Mesothelial cell of epicardium (in vitro differentiated cells): ENCODE measurements around the gene NFATC2. TPM values are rescaled to one million over a fixed set of nuclear protein-coding genes. Genes with fewer than 3 reads are reported as not detected.

Experiments used
- DNase-seq, 2 experiments: peaks; one replicate each; pipeline ENCODE4 v3.0.0; 2021; ENCODE audit warnings: low spot score in 2 of 2; ENCODE audit not compliant: unreplicated experiment in 2 of 2
- H3K27ac Mint-ChIP-seq: 2 replicates; pipeline ENCODE4 v1.8.0; 2021; ENCODE audit warnings: mixed read lengths
- H3K27me3 Mint-ChIP-seq: 2 replicates; pipeline ENCODE4 v1.8.0; 2021; ENCODE audit warnings: low read depth, mixed read lengths
- H3K36me3 Mint-ChIP-seq: 2 replicates; pipeline ENCODE4 v1.8.0; 2021; ENCODE audit warnings: mixed read lengths
- H3K4me1 Mint-ChIP-seq: 2 replicates; pipeline ENCODE4 v1.8.0; 2021; ENCODE audit warnings: mixed read lengths
- H3K4me3 Mint-ChIP-seq: 2 replicates; pipeline ENCODE4 v1.8.0; 2021; ENCODE audit warnings: mild to moderate bottlenecking, moderate library complexity, mixed read lengths
- H3K9me3 Mint-ChIP-seq: 2 replicates; pipeline ENCODE4 v1.8.0; 2021; ENCODE audit warnings: mixed read lengths
- total RNA-seq: library from RNA; stranded (reverse); gene quantifications from 3 replicates; pipeline ENCODE4 v1.2.1, GENCODE V29; 2021
- TF ChIP-seq, protein P1 (sequence below): fragments of 200-600 bp; sonication (generic); IDR thresholded peaks from one replicate; pipeline ENCODE4 v1.5.0; 2021; ENCODE audit warnings: antibody characterized with exemption; ENCODE audit not compliant: unreplicated experiment

Gene NFATC2
- total RNA-seq, 1 donor from 2014 or later, result 14.0 TPM

DNA sequence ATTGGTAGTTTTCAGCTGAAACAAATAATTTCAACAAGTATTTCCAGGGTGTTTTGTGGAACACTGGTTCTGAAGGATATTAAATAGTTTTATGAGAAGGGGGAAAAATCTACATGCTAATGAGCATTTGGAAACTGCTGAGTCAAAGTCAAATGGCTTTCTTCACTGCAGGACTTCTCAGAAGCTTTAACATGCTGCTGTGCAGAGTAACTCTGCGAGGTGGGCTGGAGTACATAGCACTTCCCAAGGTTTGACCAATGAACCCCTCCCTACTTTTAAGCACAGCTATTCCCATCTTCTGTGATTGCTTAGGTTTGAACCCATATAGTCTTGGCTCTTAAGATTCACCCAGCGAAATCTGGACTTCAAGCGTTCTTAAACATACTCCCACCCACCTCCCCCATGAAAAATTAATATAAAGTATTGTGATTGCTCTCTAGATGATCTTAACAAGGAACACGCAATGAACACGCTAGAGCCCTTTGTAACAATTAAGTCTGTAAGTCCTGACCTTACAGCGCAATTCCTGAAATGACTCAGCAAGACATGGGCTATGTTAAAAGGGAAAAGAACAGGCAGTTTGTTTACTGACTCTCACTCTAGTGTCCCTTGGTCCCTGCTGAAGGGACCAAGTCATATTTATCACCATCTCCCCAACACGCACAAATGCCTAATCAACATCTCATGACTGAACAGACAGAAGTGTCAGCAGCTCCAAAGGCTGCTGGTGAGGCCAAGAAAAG is 105.2 kb downstream of the NFATC2 start:
- no peaks in the 10 kb centered on the region for H3K27me3 Mint-ChIP-seq
- no peak overlapping the region for H3K27ac Mint-ChIP-seq
- DNase-seq, result no peak
- no peaks in the 10 kb centered on the region for H3K9me3 Mint-ChIP-seq
- peaks cover 5% of the 10 kb centered on the region for H3K4me1 Mint-ChIP-seq
- no peak overlapping the region for H3K4me3 Mint-ChIP-seq
- peaks cover 14% of the 10 kb centered on the region for H3K36me3 Mint-ChIP-seq
- TF ChIP-seq, protein P1, sequence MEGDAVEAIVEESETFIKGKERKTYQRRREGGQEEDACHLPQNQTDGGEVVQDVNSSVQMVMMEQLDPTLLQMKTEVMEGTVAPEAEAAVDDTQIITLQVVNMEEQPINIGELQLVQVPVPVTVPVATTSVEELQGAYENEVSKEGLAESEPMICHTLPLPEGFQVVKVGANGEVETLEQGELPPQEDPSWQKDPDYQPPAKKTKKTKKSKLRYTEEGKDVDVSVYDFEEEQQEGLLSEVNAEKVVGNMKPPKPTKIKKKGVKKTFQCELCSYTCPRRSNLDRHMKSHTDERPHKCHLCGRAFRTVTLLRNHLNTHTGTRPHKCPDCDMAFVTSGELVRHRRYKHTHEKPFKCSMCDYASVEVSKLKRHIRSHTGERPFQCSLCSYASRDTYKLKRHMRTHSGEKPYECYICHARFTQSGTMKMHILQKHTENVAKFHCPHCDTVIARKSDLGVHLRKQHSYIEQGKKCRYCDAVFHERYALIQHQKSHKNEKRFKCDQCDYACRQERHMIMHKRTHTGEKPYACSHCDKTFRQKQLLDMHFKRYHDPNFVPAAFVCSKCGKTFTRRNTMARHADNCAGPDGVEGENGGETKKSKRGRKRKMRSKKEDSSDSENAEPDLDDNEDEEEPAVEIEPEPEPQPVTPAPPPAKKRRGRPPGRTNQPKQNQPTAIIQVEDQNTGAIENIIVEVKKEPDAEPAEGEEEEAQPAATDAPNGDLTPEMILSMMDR, result no peak

DNA sequence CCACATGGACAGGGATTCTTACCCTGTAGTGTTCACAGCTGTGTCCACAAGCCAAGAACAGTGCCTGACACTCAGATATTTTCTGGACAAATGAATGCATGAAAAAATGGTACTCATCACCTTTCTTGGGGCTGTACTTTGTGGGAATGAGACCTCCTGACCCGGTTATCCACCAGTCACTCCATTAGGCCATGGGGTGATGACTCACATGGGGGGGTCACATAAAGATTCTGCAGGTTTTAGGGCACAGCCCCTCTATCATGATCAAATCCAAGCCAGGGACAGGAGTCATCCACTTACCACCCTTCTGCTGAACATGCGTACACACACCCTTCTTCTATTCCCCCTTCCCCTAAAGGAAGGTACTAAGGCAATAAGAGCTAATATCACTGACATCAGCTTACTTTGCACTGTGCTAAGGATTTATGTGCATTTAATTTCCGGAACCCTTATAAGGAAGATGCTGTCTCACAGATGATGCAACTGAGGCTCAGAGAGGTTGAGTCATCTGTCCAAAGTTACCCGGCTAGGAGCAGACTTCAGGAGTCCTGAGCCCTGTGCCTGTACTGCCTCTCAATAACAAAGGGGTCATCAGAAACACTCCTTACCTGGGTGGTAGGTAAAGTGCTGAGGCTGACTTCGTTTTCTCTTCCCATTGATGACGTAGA is 107.8 kb downstream of the NFATC2 start:
- Mint-ChIP-seq H3K9me3 (no peaks in the 10 kb centered on the region), H3K36me3 (peaks cover 17% of the 10 kb centered on the region), H3K27ac (no peak overlapping the region), H3K4me1 (peaks cover 6% of the 10 kb centered on the region), H3K4me3 (no peak overlapping the region), H3K27me3 (no peaks in the 10 kb centered on the region)
- DNase-seq, result no peak
- TF ChIP-seq, protein P1, result no peak

DNA sequence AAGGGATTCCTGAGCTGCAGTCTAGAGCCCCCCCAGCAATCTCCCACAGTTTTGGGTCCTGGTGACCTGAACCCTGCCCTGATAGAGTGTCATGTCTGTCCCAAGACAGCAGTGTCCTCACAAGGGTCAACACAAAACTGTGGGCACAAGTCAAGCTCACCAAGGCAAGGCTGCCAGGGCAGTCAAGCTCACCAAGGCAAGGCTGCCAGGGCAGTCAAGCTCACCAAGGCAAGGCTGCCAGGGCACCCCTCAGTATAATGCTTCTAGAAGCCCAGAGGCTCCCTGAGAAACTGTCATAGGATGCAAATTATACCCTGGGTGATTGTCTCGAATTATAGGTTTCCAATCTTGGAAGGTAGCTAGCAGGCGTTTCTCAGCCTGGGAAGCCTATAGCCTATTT is 108.5 kb downstream of the NFATC2 start:
- H3K9me3 Mint-ChIP-seq, result no peaks in the 10 kb centered on the region
- peaks cover 17% of the 10 kb centered on the region for H3K36me3 Mint-ChIP-seq
- no peak overlapping the region for H3K4me3 Mint-ChIP-seq
- no peak for DNase-seq
- peaks cover 12% of the 10 kb centered on the region for H3K4me1 Mint-ChIP-seq
- H3K27ac Mint-ChIP-seq, result no peak overlapping the region
- TF ChIP-seq, protein P1, result no peak
- no peaks in the 10 kb centered on the region for H3K27me3 Mint-ChIP-seq

DNA sequence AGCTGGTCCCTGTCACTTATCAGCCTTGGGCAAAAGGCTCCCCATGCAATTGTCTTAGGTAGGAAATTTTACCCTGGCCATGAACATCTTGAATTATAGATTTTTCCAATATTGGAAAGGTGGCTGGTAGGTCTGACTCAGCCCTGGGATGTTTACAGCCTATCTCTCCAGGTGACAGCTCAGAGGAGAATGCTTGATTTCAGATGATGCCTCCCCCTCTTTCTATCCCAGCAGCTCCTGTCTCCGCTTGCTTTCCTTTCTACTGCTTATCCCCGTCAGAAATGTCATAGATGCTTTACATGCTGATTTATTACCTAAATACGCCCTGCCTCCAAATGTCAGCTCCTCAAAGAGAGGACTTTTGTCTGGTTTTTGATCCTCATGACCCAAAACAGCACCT is 109.6 kb downstream of the NFATC2 start:
- peaks cover 15% of the 10 kb centered on the region for H3K36me3 Mint-ChIP-seq
- DNase-seq, result no peak
- H3K4me1 Mint-ChIP-seq, result peaks cover 24% of the 10 kb centered on the region
- TF ChIP-seq, protein P1, result no peak
- H3K27me3 Mint-ChIP-seq, result no peaks in the 10 kb centered on the region
- no peak overlapping the region for H3K27ac Mint-ChIP-seq
- H3K9me3 Mint-ChIP-seq, result no peaks in the 10 kb centered on the region
- no peak overlapping the region for H3K4me3 Mint-ChIP-seq

DNA sequence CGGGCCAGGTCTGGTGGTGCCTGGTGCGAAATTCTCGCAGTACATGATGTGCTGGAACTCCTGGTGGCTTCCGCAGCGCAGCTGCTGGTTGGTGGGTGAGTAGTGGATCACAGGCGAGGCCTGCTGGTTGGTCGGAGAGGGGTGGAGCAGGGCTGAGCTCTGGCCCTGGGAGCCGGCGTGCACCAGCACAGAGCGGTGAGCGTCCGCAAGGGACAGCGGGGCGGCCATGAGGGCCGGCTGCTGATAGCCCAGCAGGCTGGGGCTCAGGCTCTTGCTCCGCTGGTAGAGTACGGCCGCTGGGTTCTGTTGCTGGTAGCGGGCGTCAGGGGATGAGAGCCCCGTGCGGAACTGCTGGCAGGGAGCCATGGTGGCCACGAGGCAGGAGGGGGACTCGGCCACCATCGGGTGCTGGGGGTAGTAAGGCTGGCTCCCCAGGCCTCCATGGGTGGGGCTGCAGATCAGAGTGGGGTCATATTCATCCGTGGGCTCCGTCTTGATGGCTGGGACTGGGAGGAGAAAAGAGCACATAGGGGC is 110.2 kb downstream of the NFATC2 start:
- no peak overlapping the region for H3K4me3 Mint-ChIP-seq
- no peaks in the 10 kb centered on the region for H3K27me3 Mint-ChIP-seq
- H3K9me3 Mint-ChIP-seq, result no peaks in the 10 kb centered on the region
- H3K27ac Mint-ChIP-seq, result no peak overlapping the region
- no peak for DNase-seq
- H3K36me3 Mint-ChIP-seq, result peaks cover 11% of the 10 kb centered on the region
- TF ChIP-seq, protein P1, result no peak
- H3K4me1 Mint-ChIP-seq, result peaks cover 29% of the 10 kb centered on the region
